Osteoblast (primary cell): Measurements from ENCODE around the gene MISP. TPM values are rescaled to one million over a fixed set of nuclear protein-coding genes. Genes with fewer than 3 reads are reported as not detected.
A peak's percentile ranks its signal among the peaks of the same experiment; 100 is the strongest.

Source experiments
- DNase-seq: peaks from one replicate; pipeline ENCODE4 v3.0.0; 2011; ENCODE audit warnings: low spot score, mixed read lengths; ENCODE audit not compliant: insufficient read length; ENCODE audit errors: missing footprints
- H2AFZ ChIP-seq: 2 replicates; pipeline ENCODE4 v1.6.0; 2011; ENCODE audit warnings: mild to moderate bottlenecking, low read length
- H3K27ac ChIP-seq: 2 replicates; pipeline ENCODE4 v1.5.1; 2011; ENCODE audit warnings: mild to moderate bottlenecking, low read depth, low read length, moderate library complexity
- H3K27me3 ChIP-seq: 2 replicates; pipeline ENCODE4 v1.6.0; 2012; ENCODE audit warnings: mild to moderate bottlenecking, control low read depth, inconsistent platforms, low read length, moderate library complexity; ENCODE audit not compliant: insufficient read depth
- H3K36me3 ChIP-seq: 2 replicates; pipeline ENCODE4 v1.5.1; 2011; ENCODE audit warnings: mild to moderate bottlenecking, low read length, control low read depth, moderate library complexity; ENCODE audit not compliant: insufficient read depth
- H3K4me1 ChIP-seq: 2 replicates; pipeline ENCODE4 v1.5.1; 2011; ENCODE audit warnings: mild to moderate bottlenecking, low read length, control low read depth, moderate library complexity; ENCODE audit not compliant: insufficient read depth
- H3K4me2 ChIP-seq: 2 replicates; pipeline ENCODE4 v1.6.0; 2011; ENCODE audit warnings: mild to moderate bottlenecking, low read length; ENCODE audit not compliant: insufficient read depth
- H3K4me3 ChIP-seq: fragments of 200-600 bp; sonication (generic); 3 replicates; pipeline ENCODE4 v1.5.1; 2012; ENCODE audit warnings: mild to moderate bottlenecking, low read length, inconsistent platforms; ENCODE audit not compliant: insufficient read depth
- H3K79me2 ChIP-seq: 2 replicates; pipeline ENCODE4 v1.6.0; 2012; ENCODE audit warnings: mild to moderate bottlenecking, low read length, control low read depth, inconsistent platforms; ENCODE audit not compliant: insufficient read depth
- H3K9me3 ChIP-seq: 2 replicates; pipeline ENCODE4 v1.5.1; 2011; ENCODE audit warnings: low read depth, low read length, control low read depth
- H4K20me1 ChIP-seq: 2 replicates; pipeline ENCODE4 v1.6.0; 2012; ENCODE audit warnings: mild to moderate bottlenecking, low read length, control low read depth; ENCODE audit not compliant: insufficient read depth
- total RNA-seq: library from RNA; depleted of rRNA; stranded (reverse); fragments of >200 nt; gene quantifications from 2 replicates; pipeline ENCODE4 v1.2.3, GENCODE V29; 2012
- TF ChIP-seq, protein P1 (sequence below): IDR thresholded peaks from 2 replicates; pipeline ENCODE4 v1.5.1; 2011; ENCODE audit warnings: mild to moderate bottlenecking, low read depth, low read length, moderate library complexity; ENCODE audit errors: extremely low read depth

Gene MISP
- total RNA-seq, 1 donor: 0.36 TPM

- Histone ChIP-seq H3K27ac (no peak overlapping the region), H3K36me3 (peaks cover 17% of the 10 kb centered on the region), H3K4me1 (peaks cover 22% of the 10 kb centered on the region), H4K20me1 (peaks cover 30% of the 10 kb centered on the region), H2AFZ (peak overlapping the region; percentile 57), H3K79me2 (peaks cover 31% of the 10 kb centered on the region), H3K4me2 (peak overlapping the region; percentile 85), H3K27me3 (no peaks in the 10 kb centered on the region), H3K9me3 (no peaks in the 10 kb centered on the region), H3K4me3 (peak overlapping the region; percentile 76)
- no peak for DNase-seq
- TF ChIP-seq, protein P1, sequence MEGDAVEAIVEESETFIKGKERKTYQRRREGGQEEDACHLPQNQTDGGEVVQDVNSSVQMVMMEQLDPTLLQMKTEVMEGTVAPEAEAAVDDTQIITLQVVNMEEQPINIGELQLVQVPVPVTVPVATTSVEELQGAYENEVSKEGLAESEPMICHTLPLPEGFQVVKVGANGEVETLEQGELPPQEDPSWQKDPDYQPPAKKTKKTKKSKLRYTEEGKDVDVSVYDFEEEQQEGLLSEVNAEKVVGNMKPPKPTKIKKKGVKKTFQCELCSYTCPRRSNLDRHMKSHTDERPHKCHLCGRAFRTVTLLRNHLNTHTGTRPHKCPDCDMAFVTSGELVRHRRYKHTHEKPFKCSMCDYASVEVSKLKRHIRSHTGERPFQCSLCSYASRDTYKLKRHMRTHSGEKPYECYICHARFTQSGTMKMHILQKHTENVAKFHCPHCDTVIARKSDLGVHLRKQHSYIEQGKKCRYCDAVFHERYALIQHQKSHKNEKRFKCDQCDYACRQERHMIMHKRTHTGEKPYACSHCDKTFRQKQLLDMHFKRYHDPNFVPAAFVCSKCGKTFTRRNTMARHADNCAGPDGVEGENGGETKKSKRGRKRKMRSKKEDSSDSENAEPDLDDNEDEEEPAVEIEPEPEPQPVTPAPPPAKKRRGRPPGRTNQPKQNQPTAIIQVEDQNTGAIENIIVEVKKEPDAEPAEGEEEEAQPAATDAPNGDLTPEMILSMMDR: no peak
Observed at GRCh38 chr19:795691-796581, 45.0 kb downstream of the MISP start.

- Histone ChIP-seq H3K4me3 (peak within 1 kb of the TSS; percentile 85), H3K4me2 (peak within 1 kb of the TSS; percentile 88), H3K27ac (peak within 1 kb of the TSS; percentile 85), H3K36me3 (peaks cover 26% of the 10 kb centered on the region), H3K27me3 (no peaks in the 10 kb centered on the region), H3K4me1 (peaks cover 31% of the 10 kb centered on the region), H2AFZ (peak within 1 kb of the TSS; percentile 88), H3K79me2 (peaks cover 41% of the 10 kb centered on the region), H3K9me3 (no peaks in the 10 kb centered on the region), H4K20me1 (peaks cover 39% of the 10 kb centered on the region)
- DNase-seq: peak; percentile 100
- TF ChIP-seq, protein P1: no peak
Observed at GRCh38 chr19:796692-797527, 46.0 kb downstream of the MISP start, which contains the start of gene PTBP1. TSS of gene PTBP1 (plus strand) at chr19:797452. CDS start at chr19:797498, 46 bp downstream.

GRCh38 chr19:797528-798414, 46.9 kb downstream of the MISP start:
- H3K4me3 ChIP-seq: peak overlapping the region; percentile 85
- H3K4me1 ChIP-seq: peaks cover 40% of the 10 kb centered on the region
- peak overlapping the region; percentile 88 for H3K4me2 ChIP-seq
- peak overlapping the region; percentile 85 for H3K27ac ChIP-seq
- H4K20me1 ChIP-seq: peaks cover 48% of the 10 kb centered on the region
- peaks cover 31% of the 10 kb centered on the region for H3K36me3 ChIP-seq
- DNase-seq: peak; percentile 100
- no peaks in the 10 kb centered on the region for H3K27me3 ChIP-seq
- TF ChIP-seq, protein P1: no peak
- H3K79me2 ChIP-seq: peaks cover 50% of the 10 kb centered on the region
- H2AFZ ChIP-seq: no peak overlapping the region
- H3K9me3 ChIP-seq: no peaks in the 10 kb centered on the region
